ENCODE results near the gene LMNA. TPM values are rescaled to one million over a fixed set of nuclear protein-coding genes. Genes with fewer than 3 reads are reported as not detected.

The LMNA gene
- total RNA-seq, 1 donor, result 854 TPM

DNA sequence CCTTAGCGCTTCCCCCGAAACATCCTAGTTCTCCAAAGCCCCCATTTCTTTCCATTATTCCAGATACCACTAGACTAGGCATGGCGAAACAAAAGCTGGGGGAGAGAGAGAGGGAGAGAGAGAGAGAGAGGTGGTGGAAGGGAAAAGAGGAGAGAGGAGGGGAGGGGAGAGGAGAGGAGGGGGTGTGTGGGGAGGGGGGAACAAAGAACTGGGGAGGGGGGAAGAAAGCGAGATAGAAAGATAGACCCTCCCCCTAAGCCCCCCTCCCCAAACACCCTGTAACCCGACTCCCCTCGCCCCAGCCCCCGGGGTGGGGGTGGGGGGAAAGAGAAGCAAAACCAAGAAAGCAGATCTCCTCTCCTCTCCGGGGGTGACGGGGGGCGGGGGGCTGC is 32.6 kb upstream of the LMNA start:
- Histone ChIP-seq H3K36me3 (ENCODE audit: insufficient read depth, low read length) (no peaks in the 10 kb centered on the region), H3K4me1 (ENCODE audit: insufficient read depth, low read length) (peaks cover 14% of the 10 kb centered on the region), H3K4me2 (ENCODE audit: insufficient read depth, low read length) (peak overlapping the region; percentile 89), H4K20me1 (ENCODE audit: insufficient read depth, low read length) (no peaks in the 10 kb centered on the region), H2AFZ (ENCODE audit: low read length) (no peak overlapping the region), H3K27ac (ENCODE audit: low read depth, low read length) (no peak overlapping the region), H3K79me2 (ENCODE audit: insufficient read depth, low read length) (no peaks in the 10 kb centered on the region), H3K27me3 (ENCODE audit: insufficient read depth, low read length) (peaks cover 4% of the 10 kb centered on the region), H3K4me3 (ENCODE audit: insufficient read depth, low read length) (peak overlapping the region; percentile 88), H3K9me3 (ENCODE audit: low read depth, low read length) (no peaks in the 10 kb centered on the region)
- DNase-seq (ENCODE audit: insufficient read length, low spot score, missing footprints), result peak; percentile 92
- no peak for TF ChIP-seq CTCF (IDR thresholded peaks at IDR 0.05; ENCODE audit: extremely low read depth, low read depth, low read length)

DNA sequence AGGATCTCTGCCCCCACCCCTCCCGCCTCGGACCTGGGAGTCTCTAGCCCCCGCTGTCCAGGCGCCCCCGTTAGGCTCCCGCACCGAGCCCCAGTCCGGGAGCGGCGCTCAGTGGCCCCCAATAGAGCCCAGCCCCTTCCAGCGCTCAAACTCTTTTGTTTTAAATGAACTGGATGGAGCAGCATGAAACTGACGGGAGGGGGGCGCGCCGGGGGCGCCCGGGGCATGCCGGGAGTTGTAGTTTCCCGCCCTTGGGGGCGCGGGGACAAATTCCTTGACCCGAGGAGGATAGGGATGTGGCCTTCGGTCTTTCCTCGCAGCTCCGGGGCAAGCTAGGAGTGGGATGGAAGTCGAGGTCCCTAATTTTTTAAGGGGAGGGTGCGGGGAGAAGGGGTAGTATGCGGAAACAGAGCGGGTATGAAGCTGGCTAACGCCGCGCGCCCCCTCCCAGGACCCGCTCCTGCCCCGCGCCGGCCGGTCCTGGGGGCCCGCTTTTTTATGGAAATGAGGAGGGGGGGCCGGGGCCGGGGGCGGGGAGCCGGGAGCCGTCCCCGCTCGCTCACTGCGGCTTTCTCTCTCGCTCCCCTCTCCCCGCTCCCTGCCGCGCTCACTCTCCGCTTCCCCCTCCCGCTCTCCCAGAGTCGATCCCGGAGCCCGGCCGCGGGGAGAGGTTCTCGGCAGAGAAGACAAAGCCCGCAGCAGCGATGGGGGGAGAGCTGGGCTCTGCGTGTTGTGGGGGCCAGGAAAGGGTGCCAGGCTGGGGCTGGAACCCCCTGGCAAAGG is 32.0 kb upstream of the LMNA start, which contains the start of gene MEX3A:
TSS of gene MEX3A (minus strand) at position 157 of the 783 bp plus-strand sequence. CDS start 467 bp downstream, outside the sequence.
- no peak for TF ChIP-seq CTCF (IDR thresholded peaks at IDR 0.05; ENCODE audit: extremely low read depth, low read depth, low read length)
- DNase-seq (ENCODE audit: insufficient read length, low spot score, missing footprints), result peak; percentile 100
- Histone ChIP-seq H3K79me2 (ENCODE audit: insufficient read depth, low read length) (no peaks in the 10 kb centered on the region), H3K4me2 (ENCODE audit: insufficient read depth, low read length) (peak within 1 kb of the TSS; percentile 89), H3K9me3 (ENCODE audit: low read depth, low read length) (no peaks in the 10 kb centered on the region), H4K20me1 (ENCODE audit: insufficient read depth, low read length) (no peaks in the 10 kb centered on the region), H3K27me3 (ENCODE audit: insufficient read depth, low read length) (peaks cover 4% of the 10 kb centered on the region), H3K27ac (ENCODE audit: low read depth, low read length) (no peak within 1 kb of the TSS), H2AFZ (ENCODE audit: low read length) (peak within 1 kb of the TSS; percentile 96), H3K4me3 (ENCODE audit: insufficient read depth, low read length) (peak within 1 kb of the TSS; percentile 88), H3K36me3 (ENCODE audit: insufficient read depth, low read length) (no peaks in the 10 kb centered on the region), H3K4me1 (ENCODE audit: insufficient read depth, low read length) (peaks cover 14% of the 10 kb centered on the region)

GRCh38 chr1:156083800-156084790 is 30.4 kb upstream of the LMNA start:
- peak; percentile 83 for DNase-seq (ENCODE audit: insufficient read length, low spot score, missing footprints)
- Histone ChIP-seq H4K20me1 (ENCODE audit: insufficient read depth, low read length) (no peaks in the 10 kb centered on the region), H3K4me2 (ENCODE audit: insufficient read depth, low read length) (peak overlapping the region; percentile 89)

More at GRCh38 chr1:156083800-156084790, 30.4 kb upstream of the LMNA start:
- no peak for TF ChIP-seq CTCF (IDR thresholded peaks at IDR 0.05; ENCODE audit: extremely low read depth, low read depth, low read length)
- H3K9me3 ChIP-seq (ENCODE audit: low read depth, low read length), result no peaks in the 10 kb centered on the region
- H2AFZ ChIP-seq (ENCODE audit: low read length), result no peak overlapping the region
- H3K27ac ChIP-seq (ENCODE audit: low read depth, low read length), result no peak overlapping the region
- H3K36me3 ChIP-seq (ENCODE audit: insufficient read depth, low read length), result no peaks in the 10 kb centered on the region
- peaks cover 14% of the 10 kb centered on the region for H3K4me1 ChIP-seq (ENCODE audit: insufficient read depth, low read length)
- H3K79me2 ChIP-seq (ENCODE audit: insufficient read depth, low read length), result no peaks in the 10 kb centered on the region
- H3K27me3 ChIP-seq (ENCODE audit: insufficient read depth, low read length), result peaks cover 4% of the 10 kb centered on the region
- peak overlapping the region; percentile 88 for H3K4me3 ChIP-seq (ENCODE audit: insufficient read depth, low read length)
